HepG2 (cell line): ENCODE measurements around the gene RAB22A. TPM values are rescaled to one million over a fixed set of nuclear protein-coding genes. Genes with fewer than 3 reads are reported as not detected.

Experiments used
- ATAC-seq: fragments of 200-7000 bp; cut with Tn5 transposase; 3 replicates; pipeline ENCODE4 v1.9.1; 2020; ENCODE audit warnings: mild to moderate bottlenecking, moderate library complexity
- BruUV-seq: library from RNA; stranded (reverse); fragments of 400-500 nt; replicated peaks from 2 replicates; lab custom pipeline; 2021; lab: Mats Ljungman, UMichigan
- CTCF ChIA-PET: fragments of 300-600 bp; formaldehyde crosslinking; extraction: SDS; loops from one replicate; lab custom pipeline; 2021; ENCODE audit warnings: low total read pairs, inconsistent platforms, low intra/inter-chr PET ratio; lab: Yijun Ruan, JAX
- POLR2A ChIA-PET: fragments of 350-600 bp; sonication (Branson Sonifier 250); formaldehyde crosslinking; loops from one replicate; lab custom pipeline; 2020; ENCODE audit warnings: antibody characterized with exemption, inconsistent platforms; lab: Yijun Ruan, JAX
- DNase-seq: peaks from one replicate; pipeline ENCODE4 v3.0.0-alpha.2; 2015; ENCODE audit warnings: low spot score
- FAIRE-seq: peaks from 3 replicates; lab custom pipeline; 2011; peaks lifted over from hg19 to GRCh38; lab: Jason Lieb, UNC
- H2AFZ ChIP-seq: one replicate; pipeline ENCODE4 v1.6.1; 2011; ENCODE audit warnings: low read length, inconsistent platforms
- H3K27ac ChIP-seq: fragments of 300-600 bp; 3 replicates; pipeline ENCODE4 v1.8.0; 2011; ENCODE audit warnings: mixed run types, mild to moderate bottlenecking, mixed read lengths, low read length, inconsistent platforms; ENCODE audit not compliant: insufficient read depth; ENCODE audit errors: extremely low read length
- H3K27me3 ChIP-seq, 2 experiments: fragments of 200-600 bp in 1 of 2; 2 replicates in 1 of 2; 3 replicates in 1 of 2; pipeline versions ENCODE4 v1.6.0 to v1.8.0; 2011; ENCODE audit warnings: low read length in 2 of 2, mild to moderate bottlenecking in 2 of 2, moderate library complexity in 2 of 2, inconsistent platforms in 1 of 2; ENCODE audit not compliant: insufficient read depth in 2 of 2, control insufficient read depth in 1 of 2
- H3K36me3 ChIP-seq, 2 experiments: fragments of 200-600 bp in 1 of 2; replicated peaks in 1 of 2; 2 replicates in 1 of 2; 3 replicates in 1 of 2; pipeline versions ENCODE4 v1.5.1 to v1.8.0; 2011; ENCODE audit warnings: low read length in 2 of 2, inconsistent platforms in 1 of 2; ENCODE audit not compliant: insufficient read depth in 2 of 2, control insufficient read depth in 1 of 2
- H3K4me1 ChIP-seq: 2 replicates; pipeline ENCODE4 v1.5.1; 2012; ENCODE audit warnings: low read length, inconsistent platforms; ENCODE audit not compliant: insufficient read depth
- H3K4me2 ChIP-seq: 2 replicates; pipeline ENCODE4 v1.6.0; 2011; ENCODE audit warnings: low read depth, low read length, inconsistent platforms
- H3K4me3 ChIP-seq, 3 experiments: fragments of 200-600 bp in 1 of 3; sonication (generic), shearing (Covaris generic) in 1 of 3; replicated peaks in 1 of 3; 2 replicates each; pipeline ENCODE4 v1.5.1; 2011 to 2016; ENCODE audit warnings: low read length in 3 of 3, inconsistent platforms in 2 of 3, low read depth in 2 of 3, mild to moderate bottlenecking in 2 of 3, control low read depth in 1 of 3, mixed read lengths in 1 of 3; ENCODE audit not compliant: insufficient read depth in 1 of 3
- H3K79me2 ChIP-seq: one replicate; pipeline ENCODE4 v1.6.1; 2011; ENCODE audit warnings: low read length, inconsistent platforms; ENCODE audit not compliant: insufficient read depth
- H3K9ac ChIP-seq: 2 replicates; pipeline ENCODE4 v1.6.0; 2011; ENCODE audit warnings: mild to moderate bottlenecking, low read depth, low read length, inconsistent platforms; ENCODE audit not compliant: insufficient read depth
- H3K9me3 ChIP-seq: 2 replicates; pipeline ENCODE4 v1.5.1; 2012; ENCODE audit warnings: mild to moderate bottlenecking, low read length
- H4K20me1 ChIP-seq: 2 replicates; pipeline ENCODE4 v1.6.0; 2011; ENCODE audit warnings: inconsistent platforms, mild to moderate bottlenecking, low read length, moderate library complexity; ENCODE audit not compliant: insufficient read depth
- CREB1 ChIP-seq, 2 experiments: fragments of 450-650 bp in 1 of 2; IDR thresholded peaks; 2 replicates each; pipeline ENCODE4 v1.6.1; 2016 to 2017; ENCODE audit warnings: control low read depth in 1 of 2, mild to moderate bottlenecking in 1 of 2, missing compliant biosample characterization in 1 of 2, missing genetic modification characterization in 1 of 2
- THAP9 ChIP-seq: sonication (generic); formaldehyde crosslinking; IDR thresholded peaks from 2 replicates; pipeline ENCODE4; 2020; ENCODE audit warnings: missing genetic modification reagents, mild to moderate bottlenecking, borderline replicate concordance
- ZNF44 ChIP-seq: sonication (generic); formaldehyde crosslinking; IDR thresholded peaks from 2 replicates; pipeline ENCODE4 v1.5.1; 2020; ENCODE audit warnings: mild to moderate bottlenecking, missing genetic modification reagents
- WGBS: methylation state at CpG from one replicate; pipeline ENCODE4 v1.1.6; 2017; ENCODE audit warnings: low lambda C conversion rate; 5-methylcytosine and 5-hydroxymethylcytosine counted together
- in situ Hi-C: cut with HindIII; loops from 2 replicates; pipeline ENCODE4 v1.10.0; 2017; ENCODE audit warnings: low pct_unique_long_range_greater_than_20kb; ENCODE audit not compliant: extremely low pct_ligation_motif_present
- intact Hi-C: fragments of 100-400 bp; cut with micrococcal nuclease; formaldehyde crosslinking; loops from one replicate; pipeline ENCODE4 v1.10.0; 2022; ENCODE audit not compliant: unreplicated experiment
- polyA plus RNA-seq, 8 experiments: library from polyadenylated mRNA; depleted of rRNA in 3 of 8; stranded (reverse) in 7 of 8; unstranded in 1 of 8; fragments of >200 nt; fragmentation: Illumina TruSeq in 4 of 8; extraction: Trizol in 4 of 8; gene quantifications; 2 replicates each; pipeline versions ENCODE4 v1.2.1 to v1.2.3, GENCODE V29; 2011 to 2016; ENCODE audit warnings: low read depth in 4 of 8, missing spikeins in 1 of 8, mixed read lengths in 1 of 8; ENCODE audit not compliant: insufficient read depth in 1 of 8
- total RNA-seq, 5 experiments: library from RNA; depleted of rRNA; stranded (reverse); fragments of >200 nt; fragmentation: Illumina TruSeq; extraction: Trizol; gene quantifications; 2 replicates each; pipeline ENCODE4 v1.2.3, GENCODE V29; 2016; ENCODE audit warnings: low read depth in 1 of 5
- TF ChIP-seq, protein P1 (sequence below): sonication (generic); formaldehyde crosslinking; conservative IDR thresholded peaks from 2 replicates; pipeline ENCODE4 v1.4.0; 2020; ENCODE audit warnings: missing genetic modification reagents

Gene RAB22A
- total and polyA plus RNA-seq, 2 of the 13 experiments (the other 11 are each of a cell fraction or from before 2014, with no cell fraction given), result 10.7 to 11.2 TPM

GRCh38 chr20:58406422-58407001, 97.0 kb downstream of the RAB22A start:
- Histone ChIP-seq H3K79me2 (peaks cover 100% of the 10 kb centered on the region), H3K9ac (no peak overlapping the region), H3K4me1 (peaks cover 72% of the 10 kb centered on the region), H3K4me3 (no peak overlapping the region), H3K36me3 (peaks cover 0 to 6% of the 10 kb centered on the region in 2 experiments; a peak in 2 of 5 replicates), H3K27me3 (no peaks in the 10 kb centered on the region), H3K9me3 (no peaks in the 10 kb centered on the region), H3K4me2 (no peak overlapping the region), H3K27ac (no peak overlapping the region), H2AFZ (no peak overlapping the region), H4K20me1 (peaks cover 22% of the 10 kb centered on the region)
- WGBS, result 97% methylated on average over 4 of the region's 4 CpGs
- DNase-seq (no peak), ATAC-seq (no peak), FAIRE-seq (no peak)
- intact Hi-C loops (no loop called here), in situ Hi-C loops (no loop called here)
- no TSS peak for BruUV-seq
- ChIA-PET CTCF (no interaction called here), POLR2A (interaction anchor here (1.4 to 2.0 kb wide), 3 partner anchors 13 to 18 kb away, joined by 3 to 11 read pairs (median 8); partner anchors contain the start of gene VAPB)
- TF ChIP-seq CREB1 (IDR thresholded peaks at IDR 0.05) (no peak), CREB1 (CRISPR knock-in tag; IDR thresholded peaks at IDR 0.05) (0 out of 2 replicates have a peak, but pooled peaks have one; percentile 7), THAP9 (CRISPR knock-in tag) (no peak), ZNF44 (no peak)
- TF ChIP-seq, protein P1, sequence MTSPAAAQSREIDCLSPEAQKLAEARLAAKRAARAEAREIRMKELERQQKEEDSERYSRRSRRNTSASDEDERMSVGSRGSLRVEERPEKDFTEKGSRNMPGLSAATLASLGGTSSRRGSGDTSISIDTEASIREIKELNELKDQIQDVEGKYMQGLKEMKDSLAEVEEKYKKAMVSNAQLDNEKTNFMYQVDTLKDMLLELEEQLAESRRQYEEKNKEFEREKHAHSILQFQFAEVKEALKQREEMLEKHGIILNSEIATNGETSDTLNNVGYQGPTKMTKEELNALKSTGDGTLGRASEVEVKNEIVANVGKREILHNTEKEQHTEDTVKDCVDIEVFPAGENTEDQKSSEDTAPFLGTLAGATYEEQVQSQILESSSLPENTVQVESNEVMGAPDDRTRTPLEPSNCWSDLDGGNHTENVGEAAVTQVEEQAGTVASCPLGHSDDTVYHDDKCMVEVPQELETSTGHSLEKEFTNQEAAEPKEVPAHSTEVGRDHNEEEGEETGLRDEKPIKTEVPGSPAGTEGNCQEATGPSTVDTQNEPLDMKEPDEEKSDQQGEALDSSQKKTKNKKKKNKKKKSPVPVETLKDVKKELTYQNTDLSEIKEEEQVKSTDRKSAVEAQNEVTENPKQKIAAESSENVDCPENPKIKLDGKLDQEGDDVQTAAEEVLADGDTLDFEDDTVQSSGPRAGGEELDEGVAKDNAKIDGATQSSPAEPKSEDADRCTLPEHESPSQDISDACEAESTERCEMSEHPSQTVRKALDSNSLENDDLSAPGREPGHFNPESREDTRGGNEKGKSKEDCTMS (CRISPR knock-in tag), result no peak
